ENCODE data around the gene ANO7. TPM values are rescaled to one million over a fixed set of nuclear protein-coding genes. Genes with fewer than 3 reads are reported as not detected.
A peak's percentile ranks its signal among the peaks of the same experiment; 100 is the strongest.

ANO7 gene
- total and polyA plus RNA-seq, 2 of the 13 experiments (the other 11 are each of a cell fraction or from before 2014, with no cell fraction given), result 4.1 to 4.9 TPM

DNA sequence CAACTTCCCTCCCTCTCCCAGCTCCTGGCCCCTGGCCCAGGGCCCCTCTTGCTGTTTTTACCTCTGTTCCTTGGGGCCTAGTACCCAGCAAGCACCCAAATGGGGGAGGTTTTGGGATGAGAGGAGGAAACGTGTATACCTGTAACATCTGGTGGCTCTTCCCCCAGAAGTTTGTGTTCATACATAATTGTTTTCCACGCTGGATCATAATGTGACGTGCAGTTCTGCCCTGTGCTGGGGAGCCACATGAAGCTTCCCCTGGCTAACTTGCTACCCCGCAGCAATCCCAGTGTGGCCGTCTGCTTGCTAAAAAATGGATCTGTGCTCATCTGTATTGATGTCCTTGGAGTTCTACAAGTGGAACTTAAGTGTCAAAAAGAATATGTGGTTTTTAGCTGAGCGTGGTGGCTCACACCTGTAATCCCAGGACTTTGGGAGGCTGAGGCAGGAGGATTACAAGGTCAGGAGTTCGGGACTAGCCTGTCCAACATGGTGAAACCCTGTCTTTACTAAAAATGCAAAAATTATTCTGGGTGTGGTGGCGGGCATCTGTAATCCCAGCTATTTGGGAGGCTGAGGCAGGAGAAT lies 36.5 kb downstream of the ANO7 start (continued):
- TF ChIP-seq, protein P1, sequence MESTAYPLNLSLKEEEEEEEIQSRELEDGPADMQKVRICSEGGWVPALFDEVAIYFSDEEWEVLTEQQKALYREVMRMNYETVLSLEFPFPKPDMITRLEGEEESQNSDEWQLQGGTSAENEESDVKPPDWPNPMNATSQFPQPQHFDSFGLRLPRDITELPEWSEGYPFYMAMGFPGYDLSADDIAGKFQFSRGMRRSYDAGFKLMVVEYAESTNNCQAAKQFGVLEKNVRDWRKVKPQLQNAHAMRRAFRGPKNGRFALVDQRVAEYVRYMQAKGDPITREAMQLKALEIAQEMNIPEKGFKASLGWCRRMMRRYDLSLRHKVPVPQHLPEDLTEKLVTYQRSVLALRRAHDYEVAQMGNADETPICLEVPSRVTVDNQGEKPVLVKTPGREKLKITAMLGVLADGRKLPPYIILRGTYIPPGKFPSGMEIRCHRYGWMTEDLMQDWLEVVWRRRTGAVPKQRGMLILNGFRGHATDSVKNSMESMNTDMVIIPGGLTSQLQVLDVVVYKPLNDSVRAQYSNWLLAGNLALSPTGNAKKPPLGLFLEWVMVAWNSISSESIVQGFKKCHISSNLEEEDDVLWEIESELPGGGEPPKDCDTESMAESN (CRISPR knock-in tag; conservative IDR thresholded peaks at IDR 0.05), result no peak
- TF ChIP-seq MAZ (IDR thresholded peaks at IDR 0.05; ENCODE audit: borderline replicate concordance, low read depth, low read length) (no peak), MAZ (CRISPR knock-in tag; IDR thresholded peaks at IDR 0.05; ENCODE audit: low read depth) (no peak), ZNF552 (CRISPR knock-in tag; IDR thresholded peaks at IDR 0.05; ENCODE audit: borderline replicate concordance) (no peak), ZNF446 (CRISPR knock-in tag; IDR thresholded peaks at IDR 0.05) (0 out of 2 replicates have a peak, but pooled peaks have one; percentile 6), SP1 (IDR thresholded peaks at IDR 0.05) (no peak), SP1 (CRISPR knock-in tag; IDR thresholded peaks at IDR 0.05) (no peak), SALL2 (CRISPR knock-in tag; IDR thresholded peaks at IDR 0.05) (no peak), ZNF782 (CRISPR knock-in tag; IDR thresholded peaks at IDR 0.05; ENCODE audit: borderline replicate concordance) (no peak), NRL (CRISPR knock-in tag; IDR thresholded peaks at IDR 0.05; ENCODE audit: borderline replicate concordance) (no peak), ZNF770 (CRISPR knock-in tag; IDR thresholded peaks at IDR 0.05) (peak; percentile 56; the same call in 1 of the 2 replicates), ZNF777 (CRISPR knock-in tag; IDR thresholded peaks at IDR 0.05) (0 out of 2 replicates have a peak, but pooled peaks have one; percentile 4), CEBPG (CRISPR knock-in tag; IDR thresholded peaks at IDR 0.05) (0 out of 2 replicates have a peak, but pooled peaks have one; percentile 36), ZNF563 (CRISPR knock-in tag; IDR thresholded peaks at IDR 0.05) (peak; percentile 11; the same call in 1 of the 2 replicates), TCF7L2 (IDR thresholded peaks at IDR 0.05; ENCODE audit: low read depth, low read length) (no peak), EP300 (IDR thresholded peaks at IDR 0.05; ENCODE audit: low read depth in 2 of 2, low read length in 2 of 2) (0 out of 4 replicates have a peak, but pooled peaks of 1 of the 2 experiments have one; percentile 49), EP300 (CRISPR knock-in tag; IDR thresholded peaks at IDR 0.05; ENCODE audit: borderline replicate concordance) (no peak), ZNF121 (CRISPR knock-in tag; IDR thresholded peaks at IDR 0.05) (0 out of 2 replicates have a peak, but pooled peaks have one; percentile 15), RARG (CRISPR knock-in tag; IDR thresholded peaks at IDR 0.05; ENCODE audit: low read depth) (no peak), NCOA5 (CRISPR knock-in tag; IDR thresholded peaks at IDR 0.05) (no peak), HNRNPH1 (optimal IDR thresholded peaks at IDR 0.05; ENCODE audit: low read depth, low read length) (peak; percentile 45), NCOR1 (IDR thresholded peaks at IDR 0.05; ENCODE audit: borderline replicate concordance, low read length) (peak; percentile 42; the same call in 1 of the 2 replicates), MIXL1 (CRISPR knock-in tag; IDR thresholded peaks at IDR 0.05) (no peak)
- TF ChIP-seq, protein P2, sequence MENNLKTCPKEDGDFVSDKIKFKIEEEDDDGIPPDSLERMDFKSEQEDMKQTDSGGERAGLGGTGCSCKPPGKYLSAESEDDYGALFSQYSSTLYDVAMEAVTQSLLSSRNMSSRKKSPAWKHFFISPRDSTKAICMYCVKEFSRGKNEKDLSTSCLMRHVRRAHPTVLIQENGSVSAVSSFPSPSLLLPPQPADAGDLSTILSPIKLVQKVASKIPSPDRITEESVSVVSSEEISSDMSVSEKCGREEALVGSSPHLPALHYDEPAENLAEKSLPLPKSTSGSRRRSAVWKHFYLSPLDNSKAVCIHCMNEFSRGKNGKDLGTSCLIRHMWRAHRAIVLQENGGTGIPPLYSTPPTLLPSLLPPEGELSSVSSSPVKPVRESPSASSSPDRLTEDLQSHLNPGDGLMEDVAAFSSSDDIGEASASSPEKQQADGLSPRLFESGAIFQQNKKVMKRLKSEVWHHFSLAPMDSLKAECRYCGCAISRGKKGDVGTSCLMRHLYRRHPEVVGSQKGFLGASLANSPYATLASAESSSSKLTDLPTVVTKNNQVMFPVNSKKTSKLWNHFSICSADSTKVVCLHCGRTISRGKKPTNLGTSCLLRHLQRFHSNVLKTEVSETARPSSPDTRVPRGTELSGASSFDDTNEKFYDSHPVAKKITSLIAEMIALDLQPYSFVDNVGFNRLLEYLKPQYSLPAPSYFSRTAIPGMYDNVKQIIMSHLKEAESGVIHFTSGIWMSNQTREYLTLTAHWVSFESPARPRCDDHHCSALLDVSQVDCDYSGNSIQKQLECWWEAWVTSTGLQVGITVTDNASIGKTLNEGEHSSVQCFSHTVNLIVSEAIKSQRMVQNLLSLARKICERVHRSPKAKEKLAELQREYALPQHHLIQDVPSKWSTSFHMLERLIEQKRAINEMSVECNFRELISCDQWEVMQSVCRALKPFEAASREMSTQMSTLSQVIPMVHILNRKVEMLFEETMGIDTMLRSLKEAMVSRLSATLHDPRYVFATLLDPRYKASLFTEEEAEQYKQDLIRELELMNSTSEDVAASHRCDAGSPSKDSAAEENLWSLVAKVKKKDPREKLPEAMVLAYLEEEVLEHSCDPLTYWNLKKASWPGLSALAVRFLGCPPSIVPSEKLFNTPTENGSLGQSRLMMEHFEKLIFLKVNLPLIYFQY (CRISPR knock-in tag; IDR thresholded peaks at IDR 0.05; ENCODE audit: borderline replicate concordance), result no peak
